Measurements from ENCODE around the gene FLNB.

Gene FLNB

GRCh38 chr3:58073301-58074108 lies 65.3 kb downstream of the FLNB start:
- H3K4me3 ChIP-seq (ENCODE audit: low read depth, low read length): no peak overlapping the region

GRCh38 chr3:58074116-58074715 lies 66.0 kb downstream of the FLNB start:
- no peak overlapping the region for H3K4me3 ChIP-seq (ENCODE audit: low read depth, low read length)

GRCh38 chr3:58074997-58075396 lies 66.8 kb downstream of the FLNB start:
- no peak overlapping the region for H3K4me3 ChIP-seq (ENCODE audit: low read depth, low read length)

- no peak overlapping the region for H3K4me3 ChIP-seq (ENCODE audit: low read depth, low read length)
Measured at GRCh38 chr3:58077596-58078285, 69.5 kb downstream of the FLNB start.

GRCh38 chr3:58078610-58079009 lies 70.4 kb downstream of the FLNB start:
- H3K4me3 ChIP-seq (ENCODE audit: low read depth, low read length): no peak overlapping the region

GRCh38 chr3:58079773-58080172 lies 71.6 kb downstream of the FLNB start:
- no peak overlapping the region for H3K4me3 ChIP-seq (ENCODE audit: low read depth, low read length)

- H3K4me3 ChIP-seq (ENCODE audit: low read depth, low read length): no peak overlapping the region
Measured at GRCh38 chr3:58082047-58082446, 73.8 kb downstream of the FLNB start.

- H3K4me3 ChIP-seq (ENCODE audit: low read depth, low read length): no peak overlapping the region
Measured at GRCh38 chr3:58084166-58084565, 75.9 kb downstream of the FLNB start.

GRCh38 chr3:58084788-58085543 lies 76.7 kb downstream of the FLNB start:
- H3K4me3 ChIP-seq (ENCODE audit: low read depth, low read length): no peak overlapping the region

- H3K4me3 ChIP-seq (ENCODE audit: low read depth, low read length): no peak overlapping the region
Measured at GRCh38 chr3:58085616-58086015, 77.4 kb downstream of the FLNB start.

- no peak overlapping the region for H3K4me3 ChIP-seq (ENCODE audit: low read depth, low read length)
Measured at GRCh38 chr3:58088501-58088900, 80.3 kb downstream of the FLNB start.

GRCh38 chr3:58090351-58090750 lies 82.1 kb downstream of the FLNB start:
- no peak overlapping the region for H3K4me3 ChIP-seq (ENCODE audit: low read depth, low read length)

- no peak overlapping the region for H3K4me3 ChIP-seq (ENCODE audit: low read depth, low read length)
Measured at GRCh38 chr3:58092521-58092920, 84.3 kb downstream of the FLNB start.

GRCh38 chr3:58093574-58094195 lies 85.5 kb downstream of the FLNB start:
- H3K4me3 ChIP-seq (ENCODE audit: low read depth, low read length): no peak overlapping the region

GRCh38 chr3:58094657-58095056 lies 86.4 kb downstream of the FLNB start:
- no peak overlapping the region for H3K4me3 ChIP-seq (ENCODE audit: low read depth, low read length)

GRCh38 chr3:58095603-58096138 lies 87.4 kb downstream of the FLNB start:
- H3K4me3 ChIP-seq (ENCODE audit: low read depth, low read length): no peak overlapping the region

GRCh38 chr3:58098531-58098930 lies 90.3 kb downstream of the FLNB start:
- H3K4me3 ChIP-seq (ENCODE audit: low read depth, low read length): no peak overlapping the region

GRCh38 chr3:58099865-58100264 lies 91.6 kb downstream of the FLNB start:
- H3K4me3 ChIP-seq (ENCODE audit: low read depth, low read length): no peak overlapping the region

GRCh38 chr3:58101499-58102389 lies 93.5 kb downstream of the FLNB start:
- no peak overlapping the region for H3K4me3 ChIP-seq (ENCODE audit: low read depth, low read length)

GRCh38 chr3:58102390-58102750 lies 94.1 kb downstream of the FLNB start:
- H3K4me3 ChIP-seq (ENCODE audit: low read depth, low read length): no peak overlapping the region

Measured in iPS-11a (cell line).